Sigmoid colon (tissue), 7 donors: ENCODE data around the gene RASL10A. TPM values are rescaled to one million over a fixed set of nuclear protein-coding genes. Genes with fewer than 3 reads are reported as not detected.

Experiments used
- DNase-seq: peaks from one replicate; pipeline ENCODE4 v3.0.0-alpha.2; 2019
- H3K27ac ChIP-seq, 4 donors: fragments of 200-600 bp; sonication (generic); one replicate each; pipeline ENCODE4 v1.5.1; 2016 to 2019; ENCODE audit warnings: mild to moderate bottlenecking in 1 of 4
- H3K27me3 ChIP-seq, 3 donors: fragments of 200-600 bp; sonication (generic); one replicate each; pipeline ENCODE4 v1.5.1; 2019; ENCODE audit warnings: mild to moderate bottlenecking in 1 of 3
- H3K36me3 ChIP-seq, 4 donors: fragments of 200-600 bp; sonication (generic); one replicate each; pipeline ENCODE4 v1.5.1; 2016 to 2019
- H3K4me1 ChIP-seq, 4 donors: fragments of 200-600 bp; sonication (generic); one replicate each; pipeline ENCODE4 v1.5.1; 2017 to 2019
- H3K4me3 ChIP-seq, 4 donors: fragments of 200-600 bp; sonication (generic); one replicate each; pipeline ENCODE4 v1.5.1; 2017 to 2019; ENCODE audit warnings: mild to moderate bottlenecking in 2 of 4, moderate library complexity in 1 of 4
- H3K9me3 ChIP-seq, 4 donors: fragments of 200-600 bp in 3 of 4; sonication (generic) in 3 of 4; one replicate each; pipeline versions ENCODE4 v1.5.1 to v1.6.1; 2013 to 2019
- CTCF ChIP-seq, 4 experiments: fragments of 450-650 bp in 3 of 4; fragments of 200-600 bp in 1 of 4; IDR thresholded peaks; one replicate each; pipeline ENCODE4 v1.5.1; 2016 to 2019; ENCODE audit warnings: antibody characterized with exemption in 4 of 4, mild to moderate bottlenecking in 3 of 4, moderate library complexity in 2 of 4
- EP300 ChIP-seq, 4 donors: sonication (generic); formaldehyde crosslinking; IDR thresholded peaks; one replicate each; pipeline ENCODE4 v1.6.1; 2017; ENCODE audit warnings: antibody characterized with exemption in 4 of 4
- POLR2A ChIP-seq, 2 donors: fragments of 450-650 bp; IDR thresholded peaks; one replicate each; pipeline ENCODE4 v1.6.1; 2016; ENCODE audit warnings: antibody characterized with exemption in 2 of 2, mild to moderate bottlenecking in 2 of 2, moderate library complexity in 2 of 2
- POLR2AphosphoS5 ChIP-seq, 4 donors: sonication (generic); formaldehyde crosslinking; IDR thresholded peaks; one replicate each; pipeline ENCODE4 v1.6.1; 2017; ENCODE audit warnings: antibody characterized with exemption in 4 of 4
- WGBS, 2 donors: extraction: QIAGEN DNeasy Blood & Tissue Kit; methylation state at CpG; one replicate each; pipeline ENCODE4 v1.1.7; 2013; 5-methylcytosine and 5-hydroxymethylcytosine counted together
- intact Hi-C: fragments of 100-400 bp; cut with DNase I; formaldehyde crosslinking; loops from one replicate; pipeline ENCODE4 v1.15.1; 2023
- polyA plus RNA-seq, 3 donors: library from polyadenylated mRNA; stranded (reverse); fragments of 200-250 nt; gene quantifications; one replicate each; pipeline ENCODE4 v1.2.3, GENCODE V29; 2013
- small RNA-seq, 3 donors: library from RNA; depleted of rRNA; stranded (forward); fragments of <200 nt; gene quantifications; one replicate each; pipeline ENCODE3, GENCODE V24; 2016
- total RNA-seq, 4 donors: library from RNA; depleted of rRNA; stranded (reverse); fragments of >200 nt; gene quantifications; one replicate each; pipeline ENCODE4 v1.1.0, GENCODE V29; 2016
- donor health status: healthy with polysubstance abuse.
- donor health status: Bipolar disorder and iron deficiency.
- donor health status: healthy.

Gene RASL10A
- total and polyA plus RNA-seq, 7 donors, result 0.33 to 3.0 (median 1.4) TPM; not detected in 2

DNA sequence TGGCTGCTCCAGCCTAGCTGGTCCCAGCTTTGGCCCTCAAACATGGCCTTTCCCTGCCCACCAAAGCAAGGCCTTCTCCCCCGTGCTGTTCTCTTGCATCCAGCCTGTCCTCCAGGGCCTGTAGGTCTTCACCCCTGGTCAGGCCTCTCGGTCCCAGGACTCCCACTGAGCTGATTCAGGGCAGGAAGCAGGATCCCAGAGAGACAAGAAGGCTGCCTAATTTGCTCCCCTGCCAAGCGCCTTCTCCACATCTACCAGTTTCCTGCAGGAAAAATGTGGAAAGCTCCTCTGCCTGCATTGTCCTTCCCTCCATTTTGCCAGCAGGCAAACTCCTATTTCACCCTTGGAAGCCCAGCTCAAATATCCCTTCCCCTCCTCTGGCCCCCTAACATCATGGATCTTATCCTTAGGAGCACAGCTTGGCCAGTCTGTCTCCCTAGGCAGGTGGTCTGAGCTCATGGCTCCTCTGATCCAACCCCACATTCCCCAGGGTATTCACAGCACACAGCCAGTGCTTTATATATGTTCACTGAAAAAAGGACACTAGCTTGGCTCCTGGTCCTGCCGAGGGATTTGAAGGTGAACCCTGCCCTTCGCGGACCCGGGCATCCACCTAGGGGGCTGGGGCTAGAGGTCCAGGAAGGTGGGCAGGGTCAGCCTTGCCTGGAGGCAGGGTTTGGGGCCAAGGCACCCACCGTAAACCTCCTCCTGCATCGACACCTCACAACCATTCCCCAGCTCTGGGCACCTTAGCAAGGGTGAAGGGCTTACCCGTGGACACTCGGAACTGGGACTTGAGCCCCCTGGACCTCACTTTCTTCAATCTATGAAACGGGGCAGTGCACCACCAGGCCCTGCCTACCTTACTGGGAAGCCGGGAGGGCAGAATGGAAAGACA is 48.7 kb downstream of the RASL10A start:
- H3K9me3 ChIP-seq, result no peaks in the 10 kb centered on the region
- WGBS, 2 donors, result 23 to 24% methylated on average over 13 of the region's 13 CpGs
- DNase-seq, result no peak
- peak overlapping the region; percentile 94 to 100 (median 96) for H3K27ac ChIP-seq
- intact Hi-C loops, result loop anchor here (5.0 kb wide), 1 partner anchor 1155 kb away; no protein-coding TSS in a partner anchor
- peaks cover 0 to 48% (median 39%) of the 10 kb centered on the region in 4 donors for H3K4me1 ChIP-seq
- peaks cover 0 to 31% (median 8%) of the 10 kb centered on the region in 4 donors for H3K36me3 ChIP-seq
- TF ChIP-seq EP300 (IDR thresholded peaks at IDR 0.05) (no peak), CTCF (IDR thresholded peaks at IDR 0.05) (no peak), POLR2AphosphoS5 (IDR thresholded peaks at IDR 0.05) (no peak), POLR2A (IDR thresholded peaks at IDR 0.05) (no peak)
- no peaks in the 10 kb centered on the region for H3K27me3 ChIP-seq
- peak overlapping the region; percentile 72 to 80 (median 76) for H3K4me3 ChIP-seq

- no peaks in the 10 kb centered on the region for H3K9me3 ChIP-seq
- DNase-seq, result no peak
- no peak for TF ChIP-seq POLR2AphosphoS5 (IDR thresholded peaks at IDR 0.05)
- TF ChIP-seq EP300 (IDR thresholded peaks at IDR 0.05), result no peak
- no peak for TF ChIP-seq CTCF (IDR thresholded peaks at IDR 0.05)
- TF ChIP-seq POLR2A (IDR thresholded peaks at IDR 0.05), result no peak
- peak overlapping the region in 3 of 4 donors; percentile 94 to 100 (median 95) for H3K27ac ChIP-seq
- H3K4me1 ChIP-seq, result peaks cover 0 to 39% (median 31%) of the 10 kb centered on the region in 4 donors
- intact Hi-C loops, result loop anchor here (5.0 kb wide), 1 partner anchor 1156 kb away; no protein-coding TSS in a partner anchor
- 48 to 67% methylated on average over 4 of the region's 4 CpGs for WGBS, 2 donors
- H3K27me3 ChIP-seq, result no peaks in the 10 kb centered on the region
- peaks cover 0 to 31% (median 8%) of the 10 kb centered on the region in 4 donors for H3K36me3 ChIP-seq
- no peak overlapping the region for H3K4me3 ChIP-seq
These were observed 49.6 kb downstream of the RASL10A start for GRCh38 chr22:29265929-29266328.

GRCh38 chr22:29265305-29265704 is 50.2 kb downstream of the RASL10A start:
- no peaks in the 10 kb centered on the region for H3K9me3 ChIP-seq
- no peaks in the 10 kb centered on the region for H3K27me3 ChIP-seq
- no peak overlapping the region for H3K27ac ChIP-seq

DNA sequence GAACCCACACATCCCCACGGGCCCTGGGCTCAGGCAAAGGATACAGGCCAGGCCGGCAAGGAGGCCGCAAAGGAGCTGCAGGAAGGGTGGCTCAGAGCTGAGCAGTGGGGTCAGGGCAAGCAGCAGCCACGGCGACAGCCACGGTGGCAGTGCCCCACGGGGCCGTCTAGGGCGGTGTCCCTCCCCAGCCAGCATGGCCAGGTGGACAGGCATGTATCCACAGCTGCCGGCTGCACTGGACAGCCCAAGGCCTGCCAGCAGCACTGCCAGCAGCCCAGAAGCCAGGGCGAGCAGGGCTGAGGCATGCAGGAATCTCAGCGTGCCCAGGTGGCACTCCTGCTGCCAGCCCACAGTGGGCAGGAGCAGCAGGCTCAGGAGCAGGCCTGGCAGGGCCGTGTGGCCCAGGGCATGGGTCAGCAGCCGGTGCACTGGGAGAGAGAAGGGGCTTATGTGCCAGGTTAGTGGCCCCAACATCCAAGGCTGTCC is 51.7 kb downstream of the RASL10A start:
- TF ChIP-seq POLR2A (IDR thresholded peaks at IDR 0.05), result no peak
- TF ChIP-seq CTCF (IDR thresholded peaks at IDR 0.05), result no peak
- TF ChIP-seq EP300 (IDR thresholded peaks at IDR 0.05), result no peak
- no peak for TF ChIP-seq POLR2AphosphoS5 (IDR thresholded peaks at IDR 0.05)
- Histone ChIP-seq H3K9me3 (no peaks in the 10 kb centered on the region), H3K4me1 (peaks cover 0 to 18% (median 14%) of the 10 kb centered on the region in 4 donors), H3K27ac (no peak overlapping the region), H3K4me3 (no peak overlapping the region), H3K36me3 (peaks cover 0 to 40% (median 8%) of the 10 kb centered on the region in 4 donors), H3K27me3 (no peaks in the 10 kb centered on the region)
- intact Hi-C loops, result no loop called here
- DNase-seq, result no peak
- 87% methylated on average over 14 of the region's 14 CpGs for WGBS, 2 donors

More at GRCh38 chr22:29265305-29265704, 50.2 kb downstream of the RASL10A start:
- Histone ChIP-seq H3K36me3 (peaks cover 0 to 31% (median 8%) of the 10 kb centered on the region in 4 donors), H3K4me1 (peaks cover 0 to 33% (median 25%) of the 10 kb centered on the region in 4 donors), H3K4me3 (no peak overlapping the region)
- no peak for DNase-seq
- intact Hi-C loops, result loop anchor here (5.0 kb wide), 1 partner anchor 1157 kb away; no protein-coding TSS in a partner anchor
- 94% methylated on average over 7 of the region's 7 CpGs for WGBS, 2 donors
- TF ChIP-seq POLR2AphosphoS5 (IDR thresholded peaks at IDR 0.05), result no peak
- no peak for TF ChIP-seq POLR2A (IDR thresholded peaks at IDR 0.05)
- no peak for TF ChIP-seq CTCF (IDR thresholded peaks at IDR 0.05)
- no peak for TF ChIP-seq EP300 (IDR thresholded peaks at IDR 0.05)

Small RNA genes lying within 50 kb of the gene (small RNA-seq; reads per million reads assigned to genes)
- 0 reads per million in 3 donors for gene MIR3653

Other genes starting within 250 kb of the RASL10A start
- gene KREMEN1, start 242.7 kb downstream of the RASL10A start, total RNA-seq, result 1 to 10 TPM; 4.2 to 9.7 (median 5.2) TPM
- gene KREMEN1, start 242.7 kb downstream of the RASL10A start, polyA plus RNA-seq, result 10 to 100 TPM in 1 of 3 donors, 1 to 10 TPM in 2; 6.7 to 13.2 (median 7.8) TPM
- 1 to 10 TPM in 2 of 4 donors, under 1 TPM in 2; 0.27 to 4.7 (median 1.2) TPM for gene EMID1, start 109.8 kb downstream of the RASL10A start, total RNA-seq
- gene EMID1, start 109.8 kb downstream of the RASL10A start, polyA plus RNA-seq, result 1 to 10 TPM; 3.2 to 5.9 (median 3.6) TPM
- gene RHBDD3, start 47.7 kb downstream of the RASL10A start, total RNA-seq, result 10 to 100 TPM; 16.1 to 20.5 (median 18.0) TPM
- gene RHBDD3, start 47.7 kb downstream of the RASL10A start, polyA plus RNA-seq, result 10 to 100 TPM in 1 of 3 donors, 1 to 10 TPM in 2; 5.4 to 40.7 (median 8.3) TPM
- 100 to 1,000 TPM; 170 to 233 (median 177) TPM for gene EWSR1, start 47.4 kb downstream of the RASL10A start, total RNA-seq
- 100 to 1,000 TPM in 1 of 3 donors, 10 to 100 TPM in 2; 81.4 to 182 (median 83.5) TPM for gene EWSR1, start 47.4 kb downstream of the RASL10A start, polyA plus RNA-seq
- 10 to 100 TPM; 14.0 to 25.2 (median 19.3) TPM for gene GAS2L1, start 9.0 kb downstream of the RASL10A start, total RNA-seq
- gene GAS2L1, start 9.0 kb downstream of the RASL10A start, polyA plus RNA-seq, result 10 to 100 TPM; 12.0 to 27.5 (median 23.8) TPM
- 10 to 100 TPM; 33.1 to 55.1 (median 41.4) TPM for gene AP1B1, start 72.9 kb upstream of the RASL10A start, total RNA-seq
- 10 to 100 TPM; 36.6 to 83.2 (median 52.9) TPM for gene AP1B1, start 72.9 kb upstream of the RASL10A start, polyA plus RNA-seq
- gene RFPL1, start 122.9 kb upstream of the RASL10A start, total RNA-seq, result not detected
- gene RFPL1, start 122.9 kb upstream of the RASL10A start, polyA plus RNA-seq, result not detected
- 1 to 10 TPM; 1.2 to 3.0 (median 1.9) TPM for gene NEFH, start 164.5 kb upstream of the RASL10A start, total RNA-seq
- 1 to 10 TPM in 1 of 3 donors, under 1 TPM in 1, not detected in 1; 0.23 to 1.2 TPM for gene NEFH, start 164.5 kb upstream of the RASL10A start, polyA plus RNA-seq
- gene THOC5, start 238.1 kb upstream of the RASL10A start, total RNA-seq, result 10 to 100 TPM; 50.1 to 72.2 (median 66.5) TPM
- 10 to 100 TPM; 12.0 to 23.0 (median 16.2) TPM for gene THOC5, start 238.1 kb upstream of the RASL10A start, polyA plus RNA-seq